Measurements from ENCODE around the gene AZIN2. TPM values are rescaled to one million over a fixed set of nuclear protein-coding genes. Genes with fewer than 3 reads are reported as not detected.

Gene AZIN2
- total RNA-seq, 1 donor from 2014 or later = 0.98 TPM

DNA sequence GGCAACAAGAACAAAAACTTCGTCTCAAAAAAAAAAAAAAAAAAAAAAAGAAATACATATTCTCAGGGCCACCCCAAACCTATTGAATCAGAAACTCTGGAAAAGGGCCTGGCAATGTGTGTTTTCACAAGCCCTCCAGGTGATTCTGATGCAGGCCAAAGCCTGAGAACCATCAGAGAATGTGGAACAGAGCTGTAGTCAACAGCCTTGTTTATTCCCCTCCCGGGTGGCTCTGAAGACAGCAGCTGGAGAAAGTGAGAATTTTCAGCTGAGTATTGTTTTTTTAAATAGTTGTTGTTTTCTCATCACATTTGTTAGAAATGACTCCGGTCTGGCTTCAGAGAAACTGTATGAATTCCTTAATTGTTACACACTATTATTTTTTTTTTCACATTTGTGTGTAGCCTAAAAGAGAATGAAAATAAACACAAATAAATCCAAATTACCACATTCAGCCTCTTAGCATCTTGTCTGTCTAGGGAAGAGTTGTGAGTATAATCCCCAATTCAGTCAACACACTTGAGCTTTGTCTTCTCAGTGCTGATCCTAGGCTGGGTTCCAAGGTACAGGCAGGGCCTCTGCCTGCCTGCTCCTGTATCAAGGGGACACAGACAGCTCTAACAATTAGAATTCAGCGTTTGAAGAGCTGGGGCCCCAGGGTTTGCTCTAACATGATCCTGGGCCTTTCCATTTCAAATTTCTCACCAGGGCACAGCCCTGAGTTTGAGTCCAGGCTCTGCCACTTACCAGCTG is 6.6 kb upstream of the AZIN2 start:
- TF ChIP-seq, protein P1, sequence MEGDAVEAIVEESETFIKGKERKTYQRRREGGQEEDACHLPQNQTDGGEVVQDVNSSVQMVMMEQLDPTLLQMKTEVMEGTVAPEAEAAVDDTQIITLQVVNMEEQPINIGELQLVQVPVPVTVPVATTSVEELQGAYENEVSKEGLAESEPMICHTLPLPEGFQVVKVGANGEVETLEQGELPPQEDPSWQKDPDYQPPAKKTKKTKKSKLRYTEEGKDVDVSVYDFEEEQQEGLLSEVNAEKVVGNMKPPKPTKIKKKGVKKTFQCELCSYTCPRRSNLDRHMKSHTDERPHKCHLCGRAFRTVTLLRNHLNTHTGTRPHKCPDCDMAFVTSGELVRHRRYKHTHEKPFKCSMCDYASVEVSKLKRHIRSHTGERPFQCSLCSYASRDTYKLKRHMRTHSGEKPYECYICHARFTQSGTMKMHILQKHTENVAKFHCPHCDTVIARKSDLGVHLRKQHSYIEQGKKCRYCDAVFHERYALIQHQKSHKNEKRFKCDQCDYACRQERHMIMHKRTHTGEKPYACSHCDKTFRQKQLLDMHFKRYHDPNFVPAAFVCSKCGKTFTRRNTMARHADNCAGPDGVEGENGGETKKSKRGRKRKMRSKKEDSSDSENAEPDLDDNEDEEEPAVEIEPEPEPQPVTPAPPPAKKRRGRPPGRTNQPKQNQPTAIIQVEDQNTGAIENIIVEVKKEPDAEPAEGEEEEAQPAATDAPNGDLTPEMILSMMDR (conservative IDR thresholded peaks at IDR 0.05; ENCODE audit: low read depth, low read length) = no peak
- DNase-seq (ENCODE audit: low read depth) = no peak
- H3K4me3 ChIP-seq (ENCODE audit: low read depth, low read length) = no peak overlapping the region

DNA sequence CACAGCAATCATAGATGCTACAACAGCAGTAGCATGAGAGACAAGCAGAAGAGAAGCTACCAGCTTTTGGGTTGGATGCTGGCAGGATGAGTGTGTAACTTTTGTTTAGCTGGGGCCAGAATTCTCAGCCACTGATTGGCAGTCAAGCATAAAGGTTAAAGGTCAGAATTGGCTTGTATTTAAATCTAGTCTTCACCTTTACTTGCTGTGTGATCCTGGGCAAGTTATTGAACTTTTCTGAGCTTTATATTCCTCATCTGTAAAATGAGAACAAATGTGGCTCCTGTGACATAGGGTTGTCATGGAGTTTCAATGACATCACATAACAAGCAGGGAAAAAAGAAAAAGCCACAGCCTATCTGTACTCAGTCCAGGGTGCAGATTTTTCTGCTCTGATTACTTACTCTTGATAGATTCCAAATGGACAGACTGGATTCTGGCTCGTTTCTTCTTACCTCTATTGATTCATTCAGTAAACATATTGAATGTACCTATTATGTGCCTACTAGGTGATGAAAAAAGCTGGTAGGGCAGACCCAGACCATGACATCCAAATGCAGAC is 2.8 kb upstream of the AZIN2 start:
- TF ChIP-seq, protein P1 (conservative IDR thresholded peaks at IDR 0.05; ENCODE audit: low read depth, low read length) = no peak
- H3K4me3 ChIP-seq (ENCODE audit: low read depth, low read length) = no peak overlapping the region
- DNase-seq (ENCODE audit: low read depth) = no peak

DNA sequence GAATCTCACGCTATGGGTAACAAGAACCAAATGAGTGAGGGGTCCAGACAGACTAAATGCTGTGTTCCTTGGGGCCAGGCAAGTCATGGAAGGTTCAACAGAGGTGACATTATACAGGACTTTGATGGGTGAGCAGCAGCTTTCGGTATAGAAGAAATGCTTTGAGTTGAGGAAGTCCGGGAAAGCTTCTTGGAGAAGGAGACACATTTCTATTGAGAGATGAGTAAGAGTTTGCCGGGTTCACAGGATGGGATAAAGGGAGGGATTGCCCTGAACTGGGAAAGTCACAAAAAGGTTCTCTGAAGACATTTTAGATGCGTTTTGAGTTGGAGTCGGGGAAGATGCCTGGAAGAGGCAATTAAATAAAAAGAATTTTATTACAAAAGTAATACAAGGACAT is 580 bp upstream of the AZIN2 start:
- DNase-seq (ENCODE audit: low read depth) = no peak
- TF ChIP-seq, protein P1 (conservative IDR thresholded peaks at IDR 0.05; ENCODE audit: low read depth, low read length) = no peak
- peak overlapping the region; percentile 65 for H3K4me3 ChIP-seq (ENCODE audit: low read depth, low read length)

- DNase-seq (ENCODE audit: low read depth) = no peak
- TF ChIP-seq, protein P1 (conservative IDR thresholded peaks at IDR 0.05; ENCODE audit: low read depth, low read length) = no peak
- H3K4me3 ChIP-seq (ENCODE audit: low read depth, low read length) = peak overlapping the region; percentile 65
These were observed 777 bp downstream of the AZIN2 start for GRCh38 chr1:33081554-33082305.

GRCh38 chr1:33082575-33083108 is 1.7 kb downstream of the AZIN2 start:
- no peak for DNase-seq (ENCODE audit: low read depth)
- TF ChIP-seq, protein P1 (conservative IDR thresholded peaks at IDR 0.05; ENCODE audit: low read depth, low read length) = no peak
- H3K4me3 ChIP-seq (ENCODE audit: low read depth, low read length) = no peak overlapping the region

DNA sequence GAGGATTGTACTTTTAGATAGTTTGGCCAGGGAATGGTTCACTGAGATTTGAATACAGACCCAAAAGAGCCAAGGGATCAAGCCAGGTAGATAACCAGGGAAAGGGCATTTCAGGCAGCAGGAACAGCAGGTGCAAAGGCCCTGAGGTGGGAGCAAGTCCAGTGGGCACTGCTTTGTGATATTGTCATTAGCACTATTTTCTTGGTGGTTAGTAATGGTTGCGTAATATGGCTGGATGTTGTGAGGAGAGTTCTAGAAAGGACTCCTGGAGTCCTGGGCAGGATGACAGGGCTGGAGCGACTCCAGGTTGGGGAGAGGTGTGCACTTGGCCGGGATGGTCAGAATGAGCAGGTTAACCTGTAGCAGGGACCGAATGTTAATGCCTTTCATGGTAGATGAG is 4.4 kb downstream of the AZIN2 start:
- TF ChIP-seq, protein P1 (conservative IDR thresholded peaks at IDR 0.05; ENCODE audit: low read depth, low read length) = no peak
- no peak overlapping the region for H3K4me3 ChIP-seq (ENCODE audit: low read depth, low read length)
- DNase-seq (ENCODE audit: low read depth) = no peak

Measured in epithelial cell of proximal tubule (primary cell).